GM21390 (cell line): Measurements from ENCODE around the gene CAMSAP1.

Experiments used
- ATAC-seq: cut with Tn5 transposase; IDR thresholded peaks from one replicate; pipeline ENCODE4 v1.9.1; 2021; ENCODE audit not compliant: unreplicated experiment

Gene CAMSAP1

DNA sequence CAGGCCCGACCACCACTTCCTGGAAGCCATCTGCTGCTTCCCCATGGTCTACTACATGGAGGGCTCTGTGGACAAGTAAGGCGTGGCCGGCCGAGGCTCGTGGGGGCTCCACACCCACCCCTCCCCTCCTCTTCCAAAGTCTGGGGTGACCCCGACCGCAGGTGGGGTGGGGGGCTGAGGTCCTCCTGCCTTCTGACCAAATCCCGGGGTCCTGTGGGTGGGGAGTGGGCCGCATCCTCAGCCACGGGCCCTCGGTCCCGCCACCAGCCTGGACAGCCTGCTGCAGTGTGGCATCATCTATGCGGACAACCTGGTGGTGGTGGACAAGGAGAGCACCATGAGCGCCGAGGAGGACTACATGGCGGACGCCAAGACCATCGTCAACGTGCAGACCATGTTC is 128.9 kb downstream of the CAMSAP1 start:
- no peak for ATAC-seq

DNA sequence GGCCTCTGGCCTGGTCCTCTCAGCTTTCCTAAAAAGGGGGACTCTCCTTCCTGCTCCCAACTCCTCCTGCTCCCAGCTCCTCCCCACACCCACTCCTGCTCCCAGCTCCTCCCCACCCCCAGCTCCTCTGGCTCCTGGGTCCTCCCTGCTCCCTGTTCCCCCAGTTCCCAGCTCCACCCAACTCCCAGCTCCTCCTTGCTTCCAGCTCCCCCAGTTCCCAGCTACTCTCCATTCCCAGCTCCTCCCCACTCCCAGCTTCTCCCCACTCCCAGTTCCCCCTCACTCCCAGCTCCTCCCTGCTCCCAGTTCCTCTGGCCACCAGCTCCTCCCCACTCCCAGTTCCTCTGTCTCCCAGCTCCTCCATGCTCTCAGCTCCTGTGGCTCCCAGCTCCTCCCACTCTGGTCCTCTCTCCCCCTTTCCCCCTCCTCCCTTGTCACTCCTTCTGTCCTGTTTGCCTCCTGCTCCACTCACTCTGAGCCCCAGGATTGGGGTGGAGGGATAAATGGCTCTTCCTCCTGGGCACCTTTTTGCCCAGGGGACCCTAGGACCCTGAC is 129.6 kb downstream of the CAMSAP1 start:
- no peak for ATAC-seq

- no peak for ATAC-seq
These were observed 130.3 kb downstream of the CAMSAP1 start for GRCh38 chr9:135776893-135777622.

GRCh38 chr9:135775911-135776310 is 131.4 kb downstream of the CAMSAP1 start:
- ATAC-seq = no peak

GRCh38 chr9:135774794-135775525 is 132.4 kb downstream of the CAMSAP1 start:
- no peak for ATAC-seq

DNA sequence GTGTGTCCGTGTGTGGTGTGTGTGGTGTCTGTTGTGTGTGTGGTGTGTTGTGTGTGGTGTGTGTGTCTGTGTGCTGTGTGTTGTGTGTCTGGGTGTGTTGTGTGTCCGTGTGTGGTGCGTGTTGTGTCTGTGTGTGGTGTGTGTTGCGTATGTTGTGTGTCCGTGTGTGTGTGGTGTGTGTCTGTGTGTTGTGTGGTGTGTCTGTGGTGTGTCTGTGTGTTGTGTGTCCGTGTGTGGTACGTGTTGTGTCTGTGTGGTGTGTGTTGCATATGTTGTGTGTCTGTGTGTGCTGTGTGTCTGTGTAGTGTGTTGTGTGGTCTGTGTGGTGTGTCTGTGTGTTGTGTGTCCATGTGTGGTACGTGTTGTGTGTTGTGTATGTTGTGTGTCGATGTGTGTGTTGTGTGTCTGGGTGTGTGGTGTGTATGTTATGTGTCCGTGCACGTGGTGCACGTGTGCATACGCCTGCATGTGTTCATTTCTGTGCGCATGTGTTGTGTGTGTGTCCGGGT is 133.1 kb downstream of the CAMSAP1 start:
- ATAC-seq = no peak

DNA sequence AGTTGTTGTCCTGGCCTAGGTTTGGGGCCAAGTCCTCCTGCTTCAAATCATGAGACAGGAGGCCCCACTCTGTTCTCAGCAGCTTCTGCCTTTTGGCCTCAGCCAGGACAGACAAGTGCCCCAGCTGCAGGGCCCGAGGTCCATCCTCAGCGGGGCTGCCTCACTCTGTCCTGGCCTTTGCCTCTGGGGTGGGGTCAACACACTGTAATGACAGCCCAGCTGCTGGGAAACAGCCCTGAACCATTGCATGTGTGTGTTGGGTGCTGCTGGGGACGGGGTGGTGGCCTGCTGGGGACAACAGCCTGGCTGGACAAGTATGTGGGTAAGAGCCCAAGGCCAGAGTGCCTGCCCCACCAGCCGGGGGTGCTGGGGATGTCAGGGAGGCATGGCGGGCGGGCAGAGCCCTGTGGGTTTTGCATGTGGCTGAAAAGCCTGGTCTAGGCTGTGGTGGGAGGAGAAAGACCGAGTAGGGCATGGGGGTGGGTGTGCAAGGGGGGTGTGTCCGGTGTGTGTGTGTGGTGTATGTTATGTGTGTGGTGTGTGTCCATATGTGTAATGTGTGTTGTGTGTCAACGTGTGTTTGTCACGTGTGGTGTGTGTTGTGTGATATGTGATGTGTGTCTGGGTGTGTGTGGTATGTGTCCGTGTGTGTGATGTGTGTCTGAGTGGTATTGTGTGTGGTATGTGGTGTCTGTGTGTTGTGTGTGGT is 133.7 kb downstream of the CAMSAP1 start:
- no peak for ATAC-seq

DNA sequence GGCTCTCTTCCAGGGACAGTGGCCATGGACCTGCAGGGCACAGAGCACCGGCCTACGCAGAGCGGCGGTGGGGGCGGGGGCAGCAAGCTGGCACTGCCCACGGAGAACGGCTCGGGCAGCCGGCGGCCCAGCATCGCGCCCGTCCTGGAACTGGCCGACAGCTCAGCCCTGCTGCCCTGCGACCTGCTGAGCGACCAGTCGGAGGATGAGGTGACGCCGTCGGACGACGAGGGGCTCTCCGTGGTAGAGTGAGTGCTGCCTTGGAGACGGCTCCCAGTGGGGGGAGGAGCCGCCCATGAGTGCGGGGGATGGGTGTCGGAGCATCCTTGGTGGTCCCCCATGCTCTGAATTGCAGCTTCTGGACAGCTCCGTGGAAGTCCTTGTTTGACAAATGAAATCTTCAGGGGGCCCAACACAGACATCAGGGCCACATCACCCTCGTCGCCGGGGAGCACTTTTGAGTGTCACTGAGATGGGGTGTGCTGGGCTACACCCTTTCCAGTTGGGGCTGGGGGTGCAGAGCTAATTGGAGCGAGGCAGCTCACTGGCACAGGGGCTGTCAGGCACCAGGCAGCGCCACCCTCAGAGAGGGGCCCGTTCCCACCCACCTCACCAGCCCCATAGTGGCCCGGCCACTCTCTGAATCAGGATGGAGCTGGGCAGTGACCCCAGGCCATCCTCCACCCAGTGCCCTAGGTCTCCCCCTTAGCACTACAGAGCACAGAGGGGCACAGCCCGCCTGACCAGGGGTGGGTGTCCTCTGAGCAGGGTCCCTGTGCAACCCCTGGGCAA is 134.4 kb downstream of the CAMSAP1 start:
- no peak for ATAC-seq

- ATAC-seq = no peak
These were observed 135.2 kb downstream of the CAMSAP1 start for GRCh38 chr9:135772056-135772646.

- no peak for ATAC-seq
These were observed 135.8 kb downstream of the CAMSAP1 start for GRCh38 chr9:135771401-135772051.

- ATAC-seq = no peak
These were observed 136.6 kb downstream of the CAMSAP1 start for GRCh38 chr9:135770771-135771170.

DNA sequence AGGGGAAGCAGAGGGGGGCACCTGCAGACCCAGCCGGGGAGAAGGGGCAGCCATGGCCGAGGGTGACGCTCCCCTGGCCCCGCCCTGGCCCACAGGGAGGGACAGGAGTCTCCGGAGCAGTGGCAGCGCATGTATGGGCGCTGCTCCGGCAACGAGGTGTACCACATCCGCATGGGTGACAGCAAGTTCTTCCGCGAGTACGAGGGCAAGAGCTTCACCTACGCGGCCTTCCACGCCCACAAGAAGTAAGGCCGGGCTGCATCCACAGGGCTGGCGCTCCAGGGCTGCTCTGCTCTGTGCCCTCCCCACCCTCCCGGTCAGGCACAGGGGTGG is 137.2 kb downstream of the CAMSAP1 start:
- no peak for ATAC-seq

DNA sequence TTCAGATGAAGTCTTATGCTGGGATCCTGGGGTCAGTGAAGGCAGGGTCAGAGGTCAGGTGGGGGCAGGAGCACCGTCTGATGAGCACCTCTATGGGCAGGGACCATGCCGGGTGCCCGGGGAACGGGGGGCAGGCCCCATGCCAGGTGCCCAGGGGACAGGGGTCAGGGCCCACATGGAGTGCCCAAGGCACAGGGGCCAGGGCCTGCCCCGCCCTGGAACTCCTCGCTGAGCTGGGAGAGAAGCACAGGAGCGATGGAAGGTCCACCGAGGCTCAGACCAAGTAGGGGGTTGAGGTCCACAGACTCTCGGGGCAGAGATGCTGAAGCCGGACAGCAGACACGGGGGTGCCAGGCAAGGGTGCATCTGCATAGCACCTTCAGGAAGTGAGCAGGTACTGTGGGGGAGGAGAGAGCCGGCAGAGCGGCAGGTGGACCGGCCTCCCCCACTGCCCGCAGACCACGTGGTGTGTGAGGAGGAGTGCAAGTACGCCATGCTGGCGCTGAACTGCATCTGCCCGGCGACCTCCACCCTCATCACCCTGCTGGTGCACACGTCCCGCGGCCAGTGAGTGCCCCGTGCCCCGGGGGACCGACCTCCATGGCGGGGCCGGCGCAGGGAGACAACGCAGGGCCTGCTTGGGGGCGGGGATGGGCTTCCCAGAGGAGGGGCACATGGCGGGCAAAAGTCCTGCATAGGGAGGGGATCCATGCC is 137.7 kb downstream of the CAMSAP1 start:
- ATAC-seq = no peak

DNA sequence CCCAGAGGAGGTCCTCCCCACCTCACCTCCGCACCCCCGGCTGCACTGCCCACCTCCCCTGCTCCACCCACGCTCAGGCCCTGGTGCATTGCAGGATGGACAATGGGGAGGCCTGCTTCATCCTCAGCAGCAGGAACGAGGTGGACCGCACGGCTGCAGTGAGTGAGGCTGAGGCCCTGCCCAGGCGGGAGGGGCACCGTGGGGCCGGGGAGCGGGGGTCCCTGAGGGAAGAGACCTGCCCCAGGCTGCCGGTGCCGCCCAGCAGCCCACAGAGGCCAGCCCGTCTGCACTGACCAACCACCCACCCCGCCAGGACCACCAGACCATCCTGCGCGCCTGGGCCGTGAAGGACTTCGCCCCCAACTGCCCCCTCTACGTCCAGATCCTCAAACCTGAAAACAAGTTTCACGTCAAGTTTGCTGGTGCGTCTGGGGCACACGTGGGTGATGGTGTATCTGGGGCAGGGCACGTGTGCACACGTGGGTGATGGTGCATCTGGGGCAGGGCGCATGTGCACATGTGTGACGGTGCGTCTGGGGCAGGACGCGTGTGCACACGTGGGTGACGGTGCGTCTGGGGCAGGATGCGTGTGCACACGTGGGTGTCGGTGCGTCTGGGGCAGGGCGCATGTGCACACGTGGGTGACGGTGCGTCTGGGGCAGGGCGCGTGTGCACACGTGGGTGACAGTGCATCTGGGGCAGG is 138.7 kb downstream of the CAMSAP1 start:
- no peak for ATAC-seq

DNA sequence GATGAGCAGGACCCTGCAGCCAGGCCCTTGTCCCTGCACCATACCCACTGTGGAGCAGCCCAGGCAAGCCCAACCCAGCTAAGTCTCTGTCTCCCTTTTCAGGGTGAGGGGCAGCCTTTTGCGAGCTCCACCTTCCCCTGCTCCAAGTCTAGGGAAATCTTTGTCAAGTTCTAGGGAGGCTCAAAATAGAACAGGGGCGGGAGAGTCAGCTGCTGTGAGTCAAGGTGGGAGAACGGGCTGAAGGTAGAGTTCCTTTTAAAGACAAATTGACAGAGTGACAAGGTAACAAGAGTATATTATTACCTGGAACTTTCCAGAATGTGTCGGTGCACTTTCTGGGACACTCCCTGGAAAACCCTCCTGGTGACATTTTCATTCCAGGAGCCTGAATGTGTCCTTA is 140.6 kb downstream of the CAMSAP1 start:
- no peak for ATAC-seq

- ATAC-seq = no peak
These were observed 141.1 kb downstream of the CAMSAP1 start for GRCh38 chr9:135766251-135766650.

GRCh38 chr9:135765416-135765815 is 141.9 kb downstream of the CAMSAP1 start:
- no peak for ATAC-seq

DNA sequence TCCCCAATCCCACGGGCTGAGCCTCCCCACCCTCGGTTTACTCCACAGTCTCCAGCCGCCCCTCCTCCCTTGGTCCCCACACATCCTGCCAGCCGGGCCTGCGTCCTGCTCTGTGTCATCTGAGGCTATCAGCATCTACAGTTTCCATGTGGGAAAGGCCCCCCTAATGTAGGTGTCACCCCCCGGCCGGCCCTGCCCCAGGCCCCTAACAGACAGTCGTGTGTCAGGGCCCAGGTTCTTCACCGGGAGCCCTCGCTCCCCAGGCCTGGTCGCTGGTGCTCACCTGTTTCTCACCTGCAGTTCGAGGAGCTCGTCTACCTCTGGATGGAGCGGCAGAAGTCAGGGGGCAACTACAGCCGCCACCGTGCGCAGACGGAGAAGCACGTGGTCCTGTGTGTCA is 142.6 kb downstream of the CAMSAP1 start:
- no peak for ATAC-seq
